GM18519 (cell line): Measurements from ENCODE around the gene KITLG.
"Not testable (repeated sequence)": the region's sequence is repeated elsewhere in the genome, so short reads cannot be mapped to it uniquely, and the experiment has no call there.

Experiments
- ATAC-seq: cut with Tn5 transposase; IDR thresholded peaks from one replicate; pipeline ENCODE4 v1.9.1; 2021; ENCODE audit warnings: mild to moderate bottlenecking, moderate library complexity; ENCODE audit not compliant: unreplicated experiment, low FRiP score

KITLG gene

GRCh38 chr12:88496891-88497371, 83.3 kb downstream of the KITLG start:
- ATAC-seq, result no peak

- ATAC-seq, result no peak
Measured at GRCh38 chr12:88496429-88496828, 83.8 kb downstream of the KITLG start.

- ATAC-seq, result no peak
Measured at GRCh38 chr12:88495031-88495430, 85.2 kb downstream of the KITLG start.

- no peak for ATAC-seq
Measured at GRCh38 chr12:88494520-88494919, 85.8 kb downstream of the KITLG start.

GRCh38 chr12:88493636-88494035, 86.6 kb downstream of the KITLG start:
- no peak for ATAC-seq

GRCh38 chr12:88490425-88490824, 89.8 kb downstream of the KITLG start:
- ATAC-seq, result no peak

GRCh38 chr12:88472775-88473174, 107.5 kb downstream of the KITLG start:
- ATAC-seq, result no peak

- ATAC-seq, result no peak
Measured at GRCh38 chr12:88472248-88472647, 108.0 kb downstream of the KITLG start.

- no peak for ATAC-seq
Measured at GRCh38 chr12:88471331-88472045, 108.8 kb downstream of the KITLG start.

GRCh38 chr12:88469154-88469553, 111.1 kb downstream of the KITLG start:
- no peak for ATAC-seq

- no peak for ATAC-seq
Measured at GRCh38 chr12:88468581-88468980, 111.7 kb downstream of the KITLG start.

- not testable (repeated sequence) for ATAC-seq
Measured at GRCh38 chr12:88466708-88467107, 113.6 kb downstream of the KITLG start.

- ATAC-seq, result no peak
Measured at GRCh38 chr12:88458327-88458726, 121.9 kb downstream of the KITLG start.

- no peak for ATAC-seq
Measured at GRCh38 chr12:88453323-88453722, 126.9 kb downstream of the KITLG start.

GRCh38 chr12:88451205-88451604, 129.1 kb downstream of the KITLG start:
- ATAC-seq, result no peak

GRCh38 chr12:88450136-88450535, 130.1 kb downstream of the KITLG start:
- ATAC-seq, result no peak

- ATAC-seq, result no peak
Measured at GRCh38 chr12:88448337-88448915, 131.8 kb downstream of the KITLG start.

- ATAC-seq, result no peak
Measured at GRCh38 chr12:88445705-88446394, 134.4 kb downstream of the KITLG start.

GRCh38 chr12:88444481-88444880, 135.8 kb downstream of the KITLG start:
- ATAC-seq, result no peak
